ENCODE measurements around the gene ATP8B4. TPM values are rescaled to one million over a fixed set of nuclear protein-coding genes. Genes with fewer than 3 reads are reported as not detected.

ATP8B4 gene
- total RNA-seq, 1 experiment from 2014 or later = not detected

DNA sequence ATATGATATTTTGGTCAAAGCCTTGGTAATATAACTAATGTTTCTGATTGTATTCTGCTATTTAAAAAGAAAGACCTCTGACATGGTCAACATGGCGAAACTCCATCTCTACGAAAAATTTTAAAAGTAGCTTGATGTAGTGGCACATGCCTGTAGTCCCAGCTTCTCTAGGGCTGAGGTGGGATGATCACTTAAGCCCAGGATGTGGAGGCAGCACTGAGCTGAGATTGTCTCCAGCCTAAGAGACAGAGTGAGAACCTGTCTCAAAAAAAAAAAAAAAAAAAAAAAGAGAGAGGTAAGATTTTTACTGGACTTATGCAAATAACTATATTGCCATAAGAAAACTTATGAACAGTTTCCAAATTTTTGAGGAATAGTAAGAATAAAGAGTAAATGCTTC is 32.4 kb upstream of the ATP8B4 start:
- Histone ChIP-seq H3K4me3 (ENCODE audit: low read length) (no peak overlapping the region), H3K4me1 (ENCODE audit: insufficient read depth, low read length) (peaks cover 9% of the 10 kb centered on the region; the same call in 1 of the 2 replicates), H3K79me2 (ENCODE audit: low read length) (no peaks in the 10 kb centered on the region), H3F3A (ENCODE audit: low read length, unreplicated experiment) (no peaks in the 10 kb centered on the region), H3K4me2 (ENCODE audit: low read length) (no peak overlapping the region), H3K36me3 (ENCODE audit: low read depth, low read length) (no peaks in the 10 kb centered on the region), H3K9ac (ENCODE audit: low read length) (no peak overlapping the region), H3K9me3 (ENCODE audit: low read length) (no peaks in the 10 kb centered on the region), H3K27ac (ENCODE audit: low read length) (no peak overlapping the region), H2AFZ (ENCODE audit: low read length) (no peak overlapping the region), H4K20me1 (ENCODE audit: low read length) (no peaks in the 10 kb centered on the region), H3K9me2 (replicated peaks; ENCODE audit: low read length) (no peaks in the 10 kb centered on the region), H3K27me3 (ENCODE audit: low read length) (no peaks in the 10 kb centered on the region)
- BruUV-seq (replicated peaks) = no TSS peak
- no peak for DNase-seq
- TF ChIP-seq, protein P1, sequence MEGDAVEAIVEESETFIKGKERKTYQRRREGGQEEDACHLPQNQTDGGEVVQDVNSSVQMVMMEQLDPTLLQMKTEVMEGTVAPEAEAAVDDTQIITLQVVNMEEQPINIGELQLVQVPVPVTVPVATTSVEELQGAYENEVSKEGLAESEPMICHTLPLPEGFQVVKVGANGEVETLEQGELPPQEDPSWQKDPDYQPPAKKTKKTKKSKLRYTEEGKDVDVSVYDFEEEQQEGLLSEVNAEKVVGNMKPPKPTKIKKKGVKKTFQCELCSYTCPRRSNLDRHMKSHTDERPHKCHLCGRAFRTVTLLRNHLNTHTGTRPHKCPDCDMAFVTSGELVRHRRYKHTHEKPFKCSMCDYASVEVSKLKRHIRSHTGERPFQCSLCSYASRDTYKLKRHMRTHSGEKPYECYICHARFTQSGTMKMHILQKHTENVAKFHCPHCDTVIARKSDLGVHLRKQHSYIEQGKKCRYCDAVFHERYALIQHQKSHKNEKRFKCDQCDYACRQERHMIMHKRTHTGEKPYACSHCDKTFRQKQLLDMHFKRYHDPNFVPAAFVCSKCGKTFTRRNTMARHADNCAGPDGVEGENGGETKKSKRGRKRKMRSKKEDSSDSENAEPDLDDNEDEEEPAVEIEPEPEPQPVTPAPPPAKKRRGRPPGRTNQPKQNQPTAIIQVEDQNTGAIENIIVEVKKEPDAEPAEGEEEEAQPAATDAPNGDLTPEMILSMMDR (conservative IDR thresholded peaks at IDR 0.05; ENCODE audit: low read depth, low read length) = no peak
- no peak for TF ChIP-seq EZH2phosphoT487 (IDR thresholded peaks at IDR 0.05; ENCODE audit: borderline replicate concordance, low read length)
- TF ChIP-seq EZH2 (IDR thresholded peaks at IDR 0.05; ENCODE audit: low read length, unreplicated experiment) = no peak
- ChIA-PET CTCF (interaction anchor here (0.5 to 1.1 kb wide), 3 partner anchors 35 to 165 kb away, joined by 3 to 8 read pairs (median 5); no protein-coding TSS in a partner anchor), POLR2A (ENCODE audit: unreplicated experiment) (no interaction called here)
- ATAC-seq = no peak
- intact Hi-C loops (cut with micrococcal nuclease) = no loop called here

DNA sequence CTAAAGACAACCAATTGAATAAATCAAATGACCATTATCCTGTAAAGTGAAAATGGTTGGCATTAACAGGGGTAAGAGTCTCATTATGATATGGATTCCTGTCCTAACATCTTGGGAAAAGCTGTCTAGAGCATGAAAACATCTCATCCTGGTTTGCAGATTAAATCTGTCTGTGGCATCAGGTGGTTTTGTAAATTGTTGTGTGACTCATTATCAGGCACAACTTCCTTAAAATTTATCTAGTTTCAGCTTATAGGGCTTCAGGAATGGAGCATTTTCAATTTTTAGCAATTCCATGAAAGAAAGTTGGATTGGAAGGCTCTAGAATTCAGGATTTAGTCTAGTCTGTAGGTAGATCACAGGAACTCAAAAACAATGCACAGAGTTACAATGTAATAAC is 31.8 kb upstream of the ATP8B4 start:
- Histone ChIP-seq H3K27me3 (ENCODE audit: low read length) (no peaks in the 10 kb centered on the region), H3K27ac (ENCODE audit: low read length) (no peak overlapping the region), H3K9me2 (replicated peaks; ENCODE audit: low read length) (no peaks in the 10 kb centered on the region), H3K4me2 (ENCODE audit: low read length) (no peak overlapping the region), H3K79me2 (ENCODE audit: low read length) (no peaks in the 10 kb centered on the region), H2AFZ (ENCODE audit: low read length) (no peak overlapping the region), H4K20me1 (ENCODE audit: low read length) (no peaks in the 10 kb centered on the region), H3K9ac (ENCODE audit: low read length) (no peak overlapping the region), H3K4me1 (ENCODE audit: insufficient read depth, low read length) (peaks cover 13% of the 10 kb centered on the region; the same call in 1 of the 2 replicates), H3K4me3 (ENCODE audit: low read length) (no peak overlapping the region), H3F3A (ENCODE audit: low read length, unreplicated experiment) (no peaks in the 10 kb centered on the region), H3K36me3 (ENCODE audit: low read depth, low read length) (no peaks in the 10 kb centered on the region), H3K9me3 (ENCODE audit: low read length) (no peaks in the 10 kb centered on the region)
- no peak for DNase-seq
- TF ChIP-seq, protein P1 (conservative IDR thresholded peaks at IDR 0.05; ENCODE audit: low read depth, low read length) = no peak
- TF ChIP-seq EZH2phosphoT487 (IDR thresholded peaks at IDR 0.05; ENCODE audit: borderline replicate concordance, low read length) = no peak
- no peak for TF ChIP-seq EZH2 (IDR thresholded peaks at IDR 0.05; ENCODE audit: low read length, unreplicated experiment)
- no peak for ATAC-seq
- BruUV-seq (replicated peaks) = no TSS peak
- intact Hi-C loops (cut with micrococcal nuclease) = no loop called here
- ChIA-PET CTCF (interaction anchor here (1.1 kb wide), 1 partner anchor 165 kb away, joined by 8 read pairs; no protein-coding TSS in a partner anchor), POLR2A (ENCODE audit: unreplicated experiment) (no interaction called here)

DNA sequence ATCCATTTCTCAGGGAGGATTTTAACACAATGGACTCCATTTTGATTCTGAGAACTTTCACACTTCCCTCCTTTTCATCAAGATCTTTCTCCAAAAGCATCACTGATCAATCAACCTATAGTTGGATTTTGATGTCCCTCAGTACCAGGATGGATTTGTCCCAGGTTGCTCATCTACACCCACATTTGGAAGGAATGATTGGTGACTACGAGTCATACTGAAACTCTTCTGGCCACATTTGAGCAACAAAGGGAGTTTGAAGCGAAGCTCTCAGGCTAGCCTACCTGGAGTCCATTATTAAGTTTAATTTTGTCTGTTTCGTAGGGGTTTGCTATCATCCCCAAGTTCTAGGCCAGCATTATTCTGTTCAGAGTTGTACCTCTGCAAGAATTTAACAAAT is 31.3 kb upstream of the ATP8B4 start:
- intact Hi-C loops (cut with micrococcal nuclease) = no loop called here
- Histone ChIP-seq H4K20me1 (ENCODE audit: low read length) (no peaks in the 10 kb centered on the region), H3F3A (ENCODE audit: low read length, unreplicated experiment) (no peaks in the 10 kb centered on the region), H3K9ac (ENCODE audit: low read length) (no peak overlapping the region), H3K36me3 (ENCODE audit: low read depth, low read length) (no peaks in the 10 kb centered on the region), H2AFZ (ENCODE audit: low read length) (no peak overlapping the region), H3K9me3 (ENCODE audit: low read length) (no peaks in the 10 kb centered on the region), H3K79me2 (ENCODE audit: low read length) (no peaks in the 10 kb centered on the region), H3K4me2 (ENCODE audit: low read length) (no peak overlapping the region), H3K4me3 (ENCODE audit: low read length) (no peak overlapping the region), H3K27me3 (ENCODE audit: low read length) (no peaks in the 10 kb centered on the region), H3K9me2 (replicated peaks; ENCODE audit: low read length) (no peaks in the 10 kb centered on the region), H3K4me1 (ENCODE audit: insufficient read depth, low read length) (peaks cover 13% of the 10 kb centered on the region; the same call in 1 of the 2 replicates), H3K27ac (ENCODE audit: low read length) (no peak overlapping the region)
- ATAC-seq (no peak), DNase-seq (no peak)
- ChIA-PET POLR2A (ENCODE audit: unreplicated experiment) (no interaction called here), CTCF (no interaction called here)
- TF ChIP-seq, protein P1 (conservative IDR thresholded peaks at IDR 0.05; ENCODE audit: low read depth, low read length) = no peak
- TF ChIP-seq EZH2 (IDR thresholded peaks at IDR 0.05; ENCODE audit: low read length, unreplicated experiment) (no peak), EZH2phosphoT487 (IDR thresholded peaks at IDR 0.05; ENCODE audit: borderline replicate concordance, low read length) (no peak)
- no TSS peak for BruUV-seq (replicated peaks)

All from PC-3 (cell line).